SK-N-SH treated with all-trans-retinoic acid at 6 μM for 48 hours (cell line): ENCODE data around the gene CCNL2.
"Not testable (repeated sequence)": the region's sequence is repeated elsewhere in the genome, so short reads cannot be mapped to it uniquely, and the experiment has no call there.

Experiments
- ATAC-seq: fragments of 200-7000 bp; cut with Tn5 transposase; 3 replicates; pipeline ENCODE4 v1.9.1; 2020; ENCODE audit warnings: mild to moderate bottlenecking, moderate library complexity
- ARNTL ChIP-seq: fragments of 450-650 bp; formaldehyde crosslinking; IDR thresholded peaks from 2 replicates; pipeline ENCODE4 v1.5.0; 2020; ENCODE audit warnings: low read depth, mild to moderate bottlenecking, moderate library complexity, borderline replicate concordance
- CSDC2 ChIP-seq: fragments of 250-450 bp; sonication (Bioruptor Pico); IDR thresholded peaks from 2 replicates; pipeline ENCODE4 v1.5.0; 2020; ENCODE audit warnings: mild to moderate bottlenecking, moderate library complexity
- GLIS3 ChIP-seq: fragments of 250-450 bp; sonication (Bioruptor Pico); IDR thresholded peaks from 2 replicates; pipeline ENCODE4 v1.5.0; 2020; ENCODE audit warnings: mild to moderate bottlenecking, moderate library complexity
- ISL1 ChIP-seq: fragments of 250-450 bp; sonication (Bioruptor Pico); IDR thresholded peaks from 2 replicates; pipeline ENCODE4 v2.1.2; 2022; ENCODE audit warnings: mild to moderate bottlenecking, moderate library complexity
- RARB ChIP-seq: fragments of 250-450 bp; sonication (Bioruptor Pico); IDR thresholded peaks from 2 replicates; pipeline ENCODE4 v1.8.0; 2021; ENCODE audit warnings: mild to moderate bottlenecking, moderate library complexity
- SNAI2 ChIP-seq: fragments of 250-450 bp; sonication (Bioruptor Pico); IDR thresholded peaks from 2 replicates; pipeline ENCODE4 v1.5.0; 2020; ENCODE audit warnings: mild to moderate bottlenecking, moderate library complexity
- ZC3H10 ChIP-seq: fragments of 250-450 bp; sonication (Bioruptor Pico); IDR thresholded peaks from 2 replicates; pipeline ENCODE4 v1.5.1; 2021; ENCODE audit warnings: mild to moderate bottlenecking, moderate library complexity
- ZFP3 ChIP-seq: fragments of 250-450 bp; sonication (Bioruptor Pico); IDR thresholded peaks from 2 replicates; pipeline ENCODE4 v1.5.0; 2020; ENCODE audit warnings: mild to moderate bottlenecking, moderate library complexity
- ZNF565 ChIP-seq: fragments of 450-650 bp; formaldehyde crosslinking; conservative IDR thresholded peaks from 2 replicates; pipeline ENCODE4 v1.5.0; 2020; ENCODE audit warnings: low read depth, mild to moderate bottlenecking, moderate library complexity
- ZNF70 ChIP-seq: fragments of 450-650 bp; formaldehyde crosslinking; IDR thresholded peaks from 2 replicates; pipeline ENCODE4 v1.5.0; 2020; ENCODE audit warnings: mild to moderate bottlenecking, moderate library complexity
- ZNF8 ChIP-seq: fragments of 450-650 bp; formaldehyde crosslinking; IDR thresholded peaks from 2 replicates; pipeline ENCODE4 v1.5.0; 2020; ENCODE audit warnings: mild to moderate bottlenecking, moderate library complexity
- TF ChIP-seq, protein P1 (sequence below): fragments of 250-450 bp; sonication (Bioruptor Pico); IDR thresholded peaks from 2 replicates; pipeline ENCODE4 v1.8.0; 2021; ENCODE audit warnings: low read depth, mild to moderate bottlenecking, moderate library complexity, borderline replicate concordance
- TF ChIP-seq, protein P2 (sequence below): fragments of 250-450 bp; sonication (Bioruptor Pico); IDR thresholded peaks from 2 replicates; pipeline ENCODE4 v1.5.1; 2021; ENCODE audit warnings: mild to moderate bottlenecking, moderate library complexity
- TF ChIP-seq, protein P3 (sequence below): fragments of 250-450 bp; sonication (Bioruptor Pico); IDR thresholded peaks from 2 replicates; pipeline ENCODE4 v1.5.1; 2020; ENCODE audit warnings: low read depth, mild to moderate bottlenecking, moderate library complexity
- TF ChIP-seq, protein P4 (sequence below): fragments of 250-450 bp; sonication (Bioruptor Pico); IDR thresholded peaks from 2 replicates; pipeline ENCODE4 v1.8.0; 2020; ENCODE audit warnings: mild to moderate bottlenecking, moderate library complexity, borderline replicate concordance

The CCNL2 gene

DNA sequence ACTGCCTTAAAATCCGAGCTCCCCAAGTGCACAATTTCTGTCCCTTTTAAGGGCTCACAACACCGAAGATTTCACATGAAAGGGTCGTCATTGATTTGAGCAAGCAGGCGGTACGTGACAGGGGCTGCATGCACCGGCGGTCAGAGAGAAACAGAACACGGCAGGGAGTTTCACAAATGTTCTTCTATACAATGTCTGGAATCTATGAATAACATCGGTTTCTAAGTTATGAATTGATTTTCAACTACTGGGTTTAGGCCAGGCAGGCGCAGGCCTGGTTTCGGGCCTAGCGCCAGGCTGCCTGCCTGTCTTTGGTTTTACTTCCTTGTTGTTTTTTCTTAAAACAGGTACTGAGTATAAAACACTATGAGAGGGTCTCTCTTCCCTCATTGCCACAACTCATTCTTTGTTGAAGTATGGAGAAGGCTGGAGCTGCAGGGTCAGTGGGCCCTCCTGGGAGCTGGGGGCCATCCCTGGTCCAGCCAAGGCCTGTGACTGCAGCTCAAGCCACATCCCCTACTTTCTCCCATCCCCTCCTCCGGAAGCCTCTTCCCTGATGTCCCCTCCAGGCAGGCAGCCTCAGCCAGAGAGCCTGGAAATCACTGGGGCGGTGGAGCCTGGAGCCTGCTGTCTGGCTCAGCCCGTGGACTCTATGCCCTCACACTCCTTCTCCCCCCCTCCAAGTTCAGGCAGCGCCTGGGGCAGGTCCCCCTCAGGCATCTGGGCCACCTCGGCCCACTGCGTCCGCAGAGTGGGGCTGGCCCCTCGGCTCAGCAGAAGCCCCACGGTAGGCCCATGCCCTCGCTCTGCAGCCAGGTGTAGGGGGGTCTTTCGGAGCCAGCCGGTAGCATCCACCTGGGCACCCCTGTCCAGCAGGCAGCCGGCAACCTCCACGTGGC is 19.6 kb upstream of the CCNL2 start:
- TF ChIP-seq CSDC2 (CRISPR knock-in tag) = no peak
- no peak for TF ChIP-seq ZNF8 (CRISPR knock-in tag)
- no peak for TF ChIP-seq SNAI2 (CRISPR knock-in tag)
- TF ChIP-seq, protein P1, sequence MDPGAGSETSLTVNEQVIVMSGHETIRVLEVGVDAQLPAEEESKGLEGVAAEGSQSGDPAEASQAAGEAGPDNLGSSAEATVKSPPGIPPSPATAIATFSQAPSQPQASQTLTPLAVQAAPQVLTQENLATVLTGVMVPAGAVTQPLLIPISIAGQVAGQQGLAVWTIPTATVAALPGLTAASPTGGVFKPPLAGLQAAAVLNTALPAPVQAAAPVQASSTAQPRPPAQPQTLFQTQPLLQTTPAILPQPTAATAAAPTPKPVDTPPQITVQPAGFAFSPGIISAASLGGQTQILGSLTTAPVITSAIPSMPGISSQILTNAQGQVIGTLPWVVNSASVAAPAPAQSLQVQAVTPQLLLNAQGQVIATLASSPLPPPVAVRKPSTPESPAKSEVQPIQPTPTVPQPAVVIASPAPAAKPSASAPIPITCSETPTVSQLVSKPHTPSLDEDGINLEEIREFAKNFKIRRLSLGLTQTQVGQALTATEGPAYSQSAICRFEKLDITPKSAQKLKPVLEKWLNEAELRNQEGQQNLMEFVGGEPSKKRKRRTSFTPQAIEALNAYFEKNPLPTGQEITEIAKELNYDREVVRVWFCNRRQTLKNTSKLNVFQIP (CRISPR knock-in tag) = no peak
- no peak for TF ChIP-seq ARNTL (CRISPR knock-in tag)
- TF ChIP-seq, protein P2, sequence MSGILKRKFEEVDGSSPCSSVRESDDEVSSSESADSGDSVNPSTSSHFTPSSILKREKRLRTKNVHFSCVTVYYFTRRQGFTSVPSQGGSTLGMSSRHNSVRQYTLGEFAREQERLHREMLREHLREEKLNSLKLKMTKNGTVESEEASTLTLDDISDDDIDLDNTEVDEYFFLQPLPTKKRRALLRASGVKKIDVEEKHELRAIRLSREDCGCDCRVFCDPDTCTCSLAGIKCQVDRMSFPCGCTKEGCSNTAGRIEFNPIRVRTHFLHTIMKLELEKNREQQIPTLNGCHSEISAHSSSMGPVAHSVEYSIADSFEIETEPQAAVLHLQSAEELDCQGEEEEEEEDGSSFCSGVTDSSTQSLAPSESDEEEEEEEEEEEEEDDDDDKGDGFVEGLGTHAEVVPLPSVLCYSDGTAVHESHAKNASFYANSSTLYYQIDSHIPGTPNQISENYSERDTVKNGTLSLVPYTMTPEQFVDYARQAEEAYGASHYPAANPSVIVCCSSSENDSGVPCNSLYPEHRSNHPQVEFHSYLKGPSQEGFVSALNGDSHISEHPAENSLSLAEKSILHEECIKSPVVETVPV (CRISPR knock-in tag) = no peak
- TF ChIP-seq ZC3H10 (CRISPR knock-in tag) = no peak
- TF ChIP-seq GLIS3 (CRISPR knock-in tag) = no peak
- TF ChIP-seq, protein P3, sequence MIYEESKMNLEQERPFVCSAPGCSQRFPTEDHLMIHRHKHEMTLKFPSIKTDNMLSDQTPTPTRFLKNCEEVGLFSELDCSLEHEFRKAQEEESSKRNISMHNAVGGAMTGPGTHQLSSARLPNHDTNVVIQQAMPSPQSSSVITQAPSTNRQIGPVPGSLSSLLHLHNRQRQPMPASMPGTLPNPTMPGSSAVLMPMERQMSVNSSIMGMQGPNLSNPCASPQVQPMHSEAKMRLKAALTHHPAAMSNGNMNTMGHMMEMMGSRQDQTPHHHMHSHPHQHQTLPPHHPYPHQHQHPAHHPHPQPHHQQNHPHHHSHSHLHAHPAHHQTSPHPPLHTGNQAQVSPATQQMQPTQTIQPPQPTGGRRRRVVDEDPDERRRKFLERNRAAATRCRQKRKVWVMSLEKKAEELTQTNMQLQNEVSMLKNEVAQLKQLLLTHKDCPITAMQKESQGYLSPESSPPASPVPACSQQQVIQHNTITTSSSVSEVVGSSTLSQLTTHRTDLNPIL (CRISPR knock-in tag) = no peak
- ATAC-seq = no peak

DNA sequence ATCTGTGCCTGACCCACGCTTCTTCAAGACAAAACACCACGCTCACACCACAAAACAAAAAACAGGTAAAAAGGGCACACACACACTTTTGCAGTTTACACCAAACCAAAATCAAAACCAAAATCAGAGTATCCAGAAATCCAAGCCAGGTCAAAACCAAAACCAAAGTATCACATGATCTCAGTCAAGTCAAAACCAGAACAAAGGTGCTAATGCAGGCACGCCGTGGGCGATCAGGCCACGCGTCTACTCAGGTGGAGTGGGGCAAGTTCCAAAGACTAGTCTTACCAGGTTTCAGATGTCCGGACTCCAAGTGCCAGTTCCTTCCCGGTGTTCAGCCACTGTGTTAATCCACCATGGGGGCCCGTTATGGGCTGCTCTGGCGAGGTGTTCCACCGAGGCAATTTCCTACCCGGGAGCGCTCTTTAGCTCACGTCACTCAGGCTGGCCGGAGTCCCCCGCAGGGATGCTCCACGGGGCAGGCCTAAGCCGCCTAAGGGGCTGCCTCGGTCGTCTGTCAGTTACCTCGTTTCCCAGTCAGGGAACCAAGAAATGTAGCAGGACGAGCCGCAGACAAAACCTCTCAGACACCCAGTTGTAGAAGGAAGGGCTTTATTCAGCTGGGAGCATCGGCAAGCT is 18.8 kb upstream of the CCNL2 start:
- ATAC-seq = not testable (repeated sequence)

DNA sequence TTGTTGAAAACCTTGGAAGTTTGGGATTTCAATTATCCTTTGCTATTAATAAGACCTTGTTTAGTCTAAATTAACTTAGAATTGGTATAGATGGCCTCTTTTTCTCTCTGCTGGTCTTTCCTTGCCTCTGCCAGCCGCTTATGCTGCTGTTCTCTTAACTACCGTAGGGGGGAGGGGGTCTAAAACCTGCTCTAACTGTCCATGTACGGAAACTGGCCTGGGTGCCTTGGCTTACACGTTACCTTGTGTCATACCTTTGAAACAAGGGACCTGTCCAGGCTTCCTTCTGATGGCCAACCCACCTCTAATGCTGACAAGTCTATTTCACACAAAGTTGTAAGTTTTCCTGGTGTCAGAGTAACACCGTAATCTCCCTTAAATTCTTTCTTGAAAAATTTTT is 18.3 kb upstream of the CCNL2 start:
- not testable (repeated sequence) for ATAC-seq

DNA sequence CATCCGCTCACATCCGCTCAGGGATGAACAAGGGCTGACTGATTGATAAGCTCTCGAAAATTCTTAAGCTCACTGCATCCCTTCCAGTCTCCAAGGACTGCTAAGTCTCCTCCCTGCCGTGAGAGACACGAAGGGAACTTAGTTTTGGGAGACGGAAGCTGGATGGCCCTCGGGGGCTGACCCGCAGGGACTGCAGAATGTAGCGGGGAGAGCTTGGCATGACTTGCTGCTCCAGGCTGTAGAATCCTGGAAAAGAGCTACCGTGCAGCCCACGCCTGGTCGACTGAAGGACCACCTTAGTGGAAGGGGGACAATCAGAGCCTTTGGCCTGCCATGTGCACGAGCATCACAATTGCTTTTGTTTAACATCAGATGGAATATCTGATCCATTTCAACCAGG is 16.6 kb upstream of the CCNL2 start:
- ATAC-seq = no peak
- TF ChIP-seq ZNF70 (CRISPR knock-in tag) (no peak), ZNF565 (CRISPR knock-in tag) (no peak), ARNTL (CRISPR knock-in tag) (no peak), ISL1 (no peak), ZNF8 (CRISPR knock-in tag) (no peak), ZFP3 (CRISPR knock-in tag) (no peak), RARB (no peak)
- TF ChIP-seq, protein P4, sequence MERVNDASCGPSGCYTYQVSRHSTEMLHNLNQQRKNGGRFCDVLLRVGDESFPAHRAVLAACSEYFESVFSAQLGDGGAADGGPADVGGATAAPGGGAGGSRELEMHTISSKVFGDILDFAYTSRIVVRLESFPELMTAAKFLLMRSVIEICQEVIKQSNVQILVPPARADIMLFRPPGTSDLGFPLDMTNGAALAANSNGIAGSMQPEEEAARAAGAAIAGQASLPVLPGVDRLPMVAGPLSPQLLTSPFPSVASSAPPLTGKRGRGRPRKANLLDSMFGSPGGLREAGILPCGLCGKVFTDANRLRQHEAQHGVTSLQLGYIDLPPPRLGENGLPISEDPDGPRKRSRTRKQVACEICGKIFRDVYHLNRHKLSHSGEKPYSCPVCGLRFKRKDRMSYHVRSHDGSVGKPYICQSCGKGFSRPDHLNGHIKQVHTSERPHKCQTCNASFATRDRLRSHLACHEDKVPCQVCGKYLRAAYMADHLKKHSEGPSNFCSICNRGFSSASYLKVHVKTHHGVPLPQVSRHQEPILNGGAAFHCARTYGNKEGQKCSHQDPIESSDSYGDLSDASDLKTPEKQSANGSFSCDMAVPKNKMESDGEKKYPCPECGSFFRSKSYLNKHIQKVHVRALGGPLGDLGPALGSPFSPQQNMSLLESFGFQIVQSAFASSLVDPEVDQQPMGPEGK (CRISPR knock-in tag) = no peak
- TF ChIP-seq, protein P1 (CRISPR knock-in tag) = no peak

DNA sequence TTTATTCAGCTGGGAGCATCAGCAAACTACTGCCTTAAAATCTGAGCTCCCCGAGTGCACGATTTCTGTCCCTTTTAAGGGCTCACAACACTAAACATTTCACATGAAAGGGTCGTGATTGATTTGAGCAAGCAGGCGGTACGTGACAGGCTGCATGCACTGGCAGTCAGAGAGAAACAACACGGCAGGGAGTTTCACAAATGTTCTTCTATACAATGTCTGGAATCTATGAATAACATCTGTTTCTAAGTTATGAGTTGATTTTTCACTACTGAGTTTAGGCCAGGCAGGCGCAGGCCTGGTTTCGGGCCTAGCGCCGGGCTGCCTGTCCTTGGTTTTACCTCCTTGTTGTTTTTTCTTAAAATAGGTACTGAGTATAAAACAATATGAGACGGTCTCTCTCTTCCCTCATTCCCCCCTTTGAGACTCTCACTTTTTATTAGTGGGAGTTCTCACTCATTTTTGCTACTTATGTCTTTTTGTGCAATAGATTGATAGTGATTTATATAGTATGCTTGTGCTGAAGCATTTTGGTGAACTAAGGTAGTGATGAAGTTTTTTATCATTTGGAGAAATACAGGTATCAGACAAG is 13.3 kb upstream of the CCNL2 start:
- ATAC-seq = not testable (repeated sequence)
